Ascending aorta (tissue), 2 donors: ENCODE results near the gene GMPR. TPM values are rescaled to one million over a fixed set of nuclear protein-coding genes. Genes with fewer than 3 reads are reported as not detected.

Experiments used
- DNase-seq, 2 donors: peaks; one replicate each; pipeline ENCODE4 v3.0.0-alpha.2; 2019; ENCODE audit warnings: low spot score in 2 of 2
- H3K27ac ChIP-seq, 2 donors: fragments of 200-600 bp; sonication (generic); one replicate each; pipeline ENCODE4 v1.5.1; 2016 to 2017; ENCODE audit warnings: mild to moderate bottlenecking in 1 of 2
- H3K27me3 ChIP-seq: fragments of 200-600 bp; sonication (generic); one replicate; pipeline ENCODE4 v1.5.1; 2017
- H3K36me3 ChIP-seq, 2 donors: fragments of 200-600 bp; sonication (generic); one replicate each; pipeline ENCODE4 v1.5.1; 2016
- H3K4me1 ChIP-seq, 2 donors: fragments of 200-600 bp; sonication (generic); one replicate each; pipeline ENCODE4 v1.5.1; 2016 to 2017; ENCODE audit warnings: mild to moderate bottlenecking in 1 of 2
- H3K4me3 ChIP-seq, 2 donors: fragments of 200-600 bp; sonication (generic); one replicate each; pipeline ENCODE4 v1.5.1; 2016 to 2017; ENCODE audit warnings: mild to moderate bottlenecking in 1 of 2
- H3K9me3 ChIP-seq, 2 donors: fragments of 200-600 bp; sonication (generic); one replicate each; pipeline ENCODE4 v1.5.1; 2016
- intact Hi-C: fragments of 100-400 bp; cut with DNase I; formaldehyde crosslinking; loops from one replicate; pipeline ENCODE4 v1.15.1; 2023
- total RNA-seq: library from RNA; depleted of rRNA; stranded (reverse); fragments of >200 nt; gene quantifications from one replicate; pipeline ENCODE4 v1.1.0, GENCODE V29; 2016
- TF ChIP-seq, protein P1 (sequence below), 3 experiments: fragments of 200-600 bp in 2 of 3; fragments of 450-650 bp in 1 of 3; sonication (generic) in 2 of 3; IDR thresholded peaks; one replicate each; pipeline ENCODE4 v1.5.1; 2016 to 2019; ENCODE audit warnings: antibody characterized with exemption in 3 of 3, mild to moderate bottlenecking in 1 of 3, moderate library complexity in 1 of 3

GMPR gene
- total RNA-seq, 1 donor from 2014 or later, result 18.4 TPM

- Histone ChIP-seq H3K27ac (no peak overlapping the region), H3K27me3 (no peaks in the 10 kb centered on the region), H3K36me3 (peaks cover 4 to 29% of the 10 kb centered on the region in 2 donors), H3K4me1 (peaks cover 0 to 3% of the 10 kb centered on the region in 2 donors), H3K4me3 (peak overlapping the region in 1 of 2 donors; percentile 13), H3K9me3 (no peaks in the 10 kb centered on the region)
- intact Hi-C loops, result loop anchor here (5.0 kb wide), 1 partner anchor 47 kb away; no protein-coding TSS in a partner anchor
- DNase-seq, result no peak
- TF ChIP-seq, protein P1, sequence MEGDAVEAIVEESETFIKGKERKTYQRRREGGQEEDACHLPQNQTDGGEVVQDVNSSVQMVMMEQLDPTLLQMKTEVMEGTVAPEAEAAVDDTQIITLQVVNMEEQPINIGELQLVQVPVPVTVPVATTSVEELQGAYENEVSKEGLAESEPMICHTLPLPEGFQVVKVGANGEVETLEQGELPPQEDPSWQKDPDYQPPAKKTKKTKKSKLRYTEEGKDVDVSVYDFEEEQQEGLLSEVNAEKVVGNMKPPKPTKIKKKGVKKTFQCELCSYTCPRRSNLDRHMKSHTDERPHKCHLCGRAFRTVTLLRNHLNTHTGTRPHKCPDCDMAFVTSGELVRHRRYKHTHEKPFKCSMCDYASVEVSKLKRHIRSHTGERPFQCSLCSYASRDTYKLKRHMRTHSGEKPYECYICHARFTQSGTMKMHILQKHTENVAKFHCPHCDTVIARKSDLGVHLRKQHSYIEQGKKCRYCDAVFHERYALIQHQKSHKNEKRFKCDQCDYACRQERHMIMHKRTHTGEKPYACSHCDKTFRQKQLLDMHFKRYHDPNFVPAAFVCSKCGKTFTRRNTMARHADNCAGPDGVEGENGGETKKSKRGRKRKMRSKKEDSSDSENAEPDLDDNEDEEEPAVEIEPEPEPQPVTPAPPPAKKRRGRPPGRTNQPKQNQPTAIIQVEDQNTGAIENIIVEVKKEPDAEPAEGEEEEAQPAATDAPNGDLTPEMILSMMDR (IDR thresholded peaks at IDR 0.05), result no peak
These were observed 47.2 kb downstream of the GMPR start for GRCh38 chr6:16285467-16286150.

DNA sequence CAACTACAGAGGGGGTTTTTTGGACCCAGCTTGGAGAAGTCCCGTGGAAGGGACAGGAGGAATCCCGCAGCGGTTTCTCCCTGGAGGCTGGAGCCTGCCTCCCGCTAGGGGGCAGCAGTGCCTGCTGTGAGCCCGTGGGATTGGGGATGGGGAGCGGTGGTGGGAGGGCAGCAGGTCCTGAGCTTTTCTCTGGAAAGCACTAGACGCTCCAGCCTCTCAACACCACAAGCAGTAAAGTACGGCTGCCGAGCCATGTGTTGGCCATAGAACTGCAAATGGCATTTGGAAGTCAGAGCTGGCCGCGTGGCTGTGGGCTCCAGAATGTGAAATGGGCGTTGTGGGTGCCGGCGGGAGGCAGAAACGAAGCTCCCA lies 47.8 kb downstream of the GMPR start:
- TF ChIP-seq, protein P1 (IDR thresholded peaks at IDR 0.05), result peak; percentile 40 to 76 (median 66)
- DNase-seq, result peak in 1 of 2 donors; percentile 63
- Histone ChIP-seq H3K9me3 (no peaks in the 10 kb centered on the region), H3K27ac (no peak overlapping the region), H3K27me3 (no peaks in the 10 kb centered on the region), H3K4me1 (peaks cover 0 to 3% of the 10 kb centered on the region in 2 donors), H3K4me3 (peak overlapping the region in 1 of 2 donors; percentile 13), H3K36me3 (peaks cover 9 to 34% of the 10 kb centered on the region in 2 donors)
- intact Hi-C loops, result loop anchor here (5.0 kb wide), 1 partner anchor 46 kb away; no protein-coding TSS in a partner anchor

GRCh38 chr6:16288163-16288562 lies 49.8 kb downstream of the GMPR start:
- no peak overlapping the region for H3K27ac ChIP-seq
- intact Hi-C loops, result loop anchor here (5.0 kb wide), 1 partner anchor 44 kb away; no protein-coding TSS in a partner anchor
- H3K27me3 ChIP-seq, result no peaks in the 10 kb centered on the region
- no peak overlapping the region for H3K4me3 ChIP-seq
- H3K9me3 ChIP-seq, result no peaks in the 10 kb centered on the region
- H3K36me3 ChIP-seq, result peaks cover 12 to 43% of the 10 kb centered on the region in 2 donors
- H3K4me1 ChIP-seq, result peaks cover 0 to 3% of the 10 kb centered on the region in 2 donors
- DNase-seq, result peak in 1 of 2 donors; percentile 52
- TF ChIP-seq, protein P1 (IDR thresholded peaks at IDR 0.05), result no peak

DNA sequence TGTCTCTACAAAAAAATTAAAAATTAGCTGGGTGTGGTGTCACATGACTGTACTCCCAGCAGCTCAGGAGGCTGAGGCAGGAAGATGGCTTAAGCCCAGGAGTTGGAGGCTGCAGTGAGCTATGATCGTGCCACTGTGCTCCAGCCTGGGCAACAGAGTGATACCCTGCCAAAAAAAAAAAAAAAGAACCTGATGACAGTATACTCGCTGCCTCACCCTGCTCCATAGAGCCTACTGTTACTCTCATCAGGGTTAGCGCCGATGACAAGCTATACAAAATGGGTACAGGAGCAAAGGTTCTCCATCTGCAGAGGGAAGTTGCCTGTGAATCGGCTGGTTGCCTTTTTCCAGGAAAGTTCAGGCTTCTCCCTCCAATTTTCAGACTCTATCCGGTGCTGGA lies 53.4 kb downstream of the GMPR start:
- no peak overlapping the region for H3K27ac ChIP-seq
- peaks cover 19 to 57% of the 10 kb centered on the region in 2 donors for H3K36me3 ChIP-seq
- TF ChIP-seq, protein P1 (IDR thresholded peaks at IDR 0.05), result no peak
- no peak overlapping the region for H3K4me3 ChIP-seq
- peak in 1 of 2 donors; percentile 27 for DNase-seq
- no peaks in the 10 kb centered on the region for H3K9me3 ChIP-seq
- H3K4me1 ChIP-seq, result no peaks in the 10 kb centered on the region
- intact Hi-C loops, result no loop called here
- H3K27me3 ChIP-seq, result no peaks in the 10 kb centered on the region

DNA sequence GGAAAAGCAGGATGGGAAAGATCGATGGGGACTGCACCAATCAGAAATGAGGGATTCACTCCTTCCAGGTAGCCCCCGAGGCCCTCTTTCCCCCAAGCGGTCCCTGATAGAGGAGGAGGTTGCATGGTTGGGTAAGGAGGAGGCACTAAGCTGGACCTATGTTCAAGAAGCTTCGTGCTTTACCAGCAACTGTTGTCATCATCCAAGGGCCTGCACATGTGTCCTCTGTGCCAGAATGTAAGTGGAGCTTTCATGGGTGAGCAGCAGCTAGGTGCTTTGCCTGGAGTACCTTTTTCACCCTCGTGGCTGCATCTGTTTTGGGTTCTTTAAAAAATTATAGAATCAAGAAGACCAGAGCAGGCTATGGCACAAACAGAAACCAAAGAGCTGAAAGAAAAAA lies 54.0 kb downstream of the GMPR start:
- TF ChIP-seq, protein P1 (IDR thresholded peaks at IDR 0.05), result no peak
- intact Hi-C loops, result no loop called here

More for the DNA sequence above, 54.0 kb downstream of the GMPR start:
- no peaks in the 10 kb centered on the region for H3K9me3 ChIP-seq
- DNase-seq, result peak in 1 of 2 donors; percentile 2
- H3K4me3 ChIP-seq, result no peak overlapping the region
- no peaks in the 10 kb centered on the region for H3K4me1 ChIP-seq
- no peak overlapping the region for H3K27ac ChIP-seq
- H3K36me3 ChIP-seq, result peaks cover 19 to 54% of the 10 kb centered on the region in 2 donors
- no peaks in the 10 kb centered on the region for H3K27me3 ChIP-seq
